K562 (cell line): ENCODE data around the gene HGS. TPM values are rescaled to one million over a fixed set of nuclear protein-coding genes. Genes with fewer than 3 reads are reported as not detected.

Experiments used
- GTF2B ChIP-seq: IDR thresholded peaks from 2 replicates; pipeline ENCODE4 v1.6.1; 2011; ENCODE audit not compliant: insufficient read length; ENCODE audit errors: extremely low read depth
- IFI16 ChIP-seq: fragments of 250-450 bp; sonication (Bioruptor Pico); IDR thresholded peaks from 2 replicates; pipeline ENCODE4 v2.1.2; 2022; ENCODE audit warnings: mild to moderate bottlenecking, inconsistent platforms
- MLX ChIP-seq, 2 experiments: fragments of 450-650 bp in 1 of 2; sonication (generic) in 1 of 2; formaldehyde crosslinking; conservative IDR thresholded peaks; 2 replicates each; pipeline versions ENCODE4 v1.4.0 to v1.8.1; 2020 to 2022; ENCODE audit warnings: mild to moderate bottlenecking in 1 of 2, missing genetic modification reagents in 1 of 2
- NFE2 ChIP-seq: IDR thresholded peaks from 2 replicates; pipeline ENCODE4 v1.6.1; 2014; ENCODE audit warnings: antibody characterized with exemption, low read depth
- SAP30 ChIP-seq: fragments of 200-600 bp; sonication (generic); IDR thresholded peaks from 2 replicates; pipeline ENCODE4 v1.6.1; 2012; ENCODE audit warnings: borderline replicate concordance, low read depth, mild to moderate bottlenecking, moderate library complexity, low read length, control low read depth, inconsistent platforms; ENCODE audit not compliant: insufficient read depth, poor library complexity, severe bottlenecking
- TFAP4 ChIP-seq: sonication (generic); formaldehyde crosslinking; IDR thresholded peaks from 2 replicates; pipeline ENCODE4 v1.8.0; 2022; ENCODE audit warnings: missing genetic modification reagents, mild to moderate bottlenecking, moderate library complexity, borderline replicate concordance
- ZBTB49 ChIP-seq: sonication (generic); formaldehyde crosslinking; IDR thresholded peaks from 2 replicates; pipeline ENCODE4 v1.8.0; 2022; ENCODE audit warnings: missing genetic modification reagents, mild to moderate bottlenecking, borderline replicate concordance
- ZNF217 ChIP-seq: sonication (generic); formaldehyde crosslinking; IDR thresholded peaks from 2 replicates; pipeline ENCODE4 v1.8.0; 2022; ENCODE audit warnings: mild to moderate bottlenecking, missing genetic modification reagents
- ZNF280A ChIP-seq: fragments of 450-650 bp; IDR thresholded peaks from 2 replicates; pipeline ENCODE4 v1.6.1; 2018; ENCODE audit warnings: mild to moderate bottlenecking, low read depth; ENCODE audit not compliant: partially characterized antibody
- ZNF57 ChIP-seq: fragments of 450-650 bp; formaldehyde crosslinking; IDR thresholded peaks from 2 replicates; pipeline ENCODE4 v1.4.0; 2020; ENCODE audit warnings: mild to moderate bottlenecking, moderate library complexity
- ZNF609 ChIP-seq: sonication (generic); formaldehyde crosslinking; IDR thresholded peaks from 2 replicates; pipeline ENCODE4 v1.8.1; 2023; ENCODE audit warnings: missing genetic modification reagents, mild to moderate bottlenecking, borderline replicate concordance
- polyA plus RNA-seq, 8 experiments: library from polyadenylated mRNA; depleted of rRNA in 4 of 8; stranded (reverse) in 5 of 8; unstranded in 3 of 8; fragments of >200 nt; fragmentation: Nextera tagmentation in 2 of 8; fragmentation: Illumina TruSeq in 1 of 8; extraction: Ambion mirVana in 2 of 8; extraction: Trizol in 1 of 8; gene quantifications; 2 replicates each; pipeline versions ENCODE4 v1.2.1 to v1.2.3, GENCODE V29; 2011 to 2014; ENCODE audit warnings: inconsistent platforms in 1 of 8, missing spikeins in 1 of 8
- total RNA-seq, 7 experiments: library from RNA; depleted of rRNA in 6 of 7; stranded (reverse); fragments of >200 nt in 6 of 7; fragmentation: Illumina TruSeq in 2 of 7; extraction: Trizol in 2 of 7; gene quantifications; 2 replicates each; pipeline versions ENCODE4 v1.2.1 to v1.2.3, GENCODE V29; 2011 to 2021; ENCODE audit warnings: low replicate concordance in 1 of 7
- TF ChIP-seq, protein P1 (sequence below): fragments of 450-650 bp; IDR thresholded peaks from 2 replicates; pipeline ENCODE4 v1.7.1; 2018; ENCODE audit warnings: mild to moderate bottlenecking, low read depth; ENCODE audit not compliant: partially characterized antibody

Gene HGS
- total and polyA plus RNA-seq, 9 of the 15 experiments (the other 6 are each of a cell fraction or from before 2014, with no cell fraction given) = 3.9 to 176 (median 77.1) TPM

GRCh38 chr17:81683208-81683583 lies 615 bp upstream of the HGS start (continued):
- TF ChIP-seq ZBTB49 (CRISPR knock-in tag) (no peak), NFE2 (no peak), ZNF609 (CRISPR knock-in tag) (no peak), IFI16 (CRISPR knock-in tag) (no peak), ZNF57 (no peak), MLX (CRISPR knock-in tag; conservative IDR thresholded peaks at IDR 0.05) (no peak), ZNF217 (CRISPR knock-in tag) (no peak), SAP30 (peak; percentile 62), TFAP4 (CRISPR knock-in tag) (no peak), ZNF280A (no peak), GTF2B (no peak)
- TF ChIP-seq, protein P1, sequence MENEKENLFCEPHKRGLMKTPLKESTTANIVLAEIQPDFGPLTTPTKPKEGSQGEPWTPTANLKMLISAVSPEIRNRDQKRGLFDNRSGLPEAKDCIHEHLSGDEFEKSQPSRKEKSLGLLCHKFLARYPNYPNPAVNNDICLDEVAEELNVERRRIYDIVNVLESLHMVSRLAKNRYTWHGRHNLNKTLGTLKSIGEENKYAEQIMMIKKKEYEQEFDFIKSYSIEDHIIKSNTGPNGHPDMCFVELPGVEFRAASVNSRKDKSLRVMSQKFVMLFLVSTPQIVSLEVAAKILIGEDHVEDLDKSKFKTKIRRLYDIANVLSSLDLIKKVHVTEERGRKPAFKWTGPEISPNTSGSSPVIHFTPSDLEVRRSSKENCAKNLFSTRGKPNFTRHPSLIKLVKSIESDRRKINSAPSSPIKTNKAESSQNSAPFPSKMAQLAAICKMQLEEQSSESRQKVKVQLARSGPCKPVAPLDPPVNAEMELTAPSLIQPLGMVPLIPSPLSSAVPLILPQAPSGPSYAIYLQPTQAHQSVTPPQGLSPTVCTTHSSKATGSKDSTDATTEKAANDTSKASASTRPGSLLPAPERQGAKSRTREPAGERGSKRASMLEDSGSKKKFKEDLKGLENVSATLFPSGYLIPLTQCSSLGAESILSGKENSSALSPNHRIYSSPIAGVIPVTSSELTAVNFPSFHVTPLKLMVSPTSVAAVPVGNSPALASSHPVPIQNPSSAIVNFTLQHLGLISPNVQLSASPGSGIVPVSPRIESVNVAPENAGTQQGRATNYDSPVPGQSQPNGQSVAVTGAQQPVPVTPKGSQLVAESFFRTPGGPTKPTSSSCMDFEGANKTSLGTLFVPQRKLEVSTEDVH = no peak
